ENCODE data around the gene FARS2. TPM values are rescaled to one million over a fixed set of nuclear protein-coding genes. Genes with fewer than 3 reads are reported as not detected.

Gene FARS2
- total RNA-seq, 4 donors from 2014 or later = 16.4 to 26.1 (median 21.4) TPM

GRCh38 chr6:5217356-5217755, 44.0 kb upstream of the FARS2 start:
- peaks cover 0 to 23% (median 2%) of the 10 kb centered on the region in 4 donors for H3K4me1 ChIP-seq

GRCh38 chr6:5219011-5219691, 42.2 kb upstream of the FARS2 start:
- TF ChIP-seq EP300 (IDR thresholded peaks at IDR 0.05) = no peak
- no peak for TF ChIP-seq POLR2A (IDR thresholded peaks at IDR 0.05)
- TF ChIP-seq CTCF (IDR thresholded peaks at IDR 0.05) = no peak
- WGBS, 2 donors = 50 to 54% methylated on average over 5 of the region's 5 CpGs
- peak overlapping the region in 2 of 4 donors; percentile 47 to 50 for H3K27ac ChIP-seq
- no peaks in the 10 kb centered on the region for H3K27me3 ChIP-seq
- no peak overlapping the region for H3K4me3 ChIP-seq
- peaks cover 0 to 20% (median 0%) of the 10 kb centered on the region in 3 donors for H3K36me3 ChIP-seq
- H3K4me1 ChIP-seq = peaks cover 0 to 23% (median 2%) of the 10 kb centered on the region in 4 donors
- no peak for DNase-seq (ENCODE audit: low spot score in 2 of 2)
- H3K9me3 ChIP-seq = no peaks in the 10 kb centered on the region

More at GRCh38 chr6:5217356-5217755, 44.0 kb upstream of the FARS2 start:
- no peak for TF ChIP-seq EP300 (IDR thresholded peaks at IDR 0.05)
- no peak for TF ChIP-seq CTCF (IDR thresholded peaks at IDR 0.05)
- TF ChIP-seq POLR2A (IDR thresholded peaks at IDR 0.05) = no peak
- no peak overlapping the region for H3K27ac ChIP-seq
- no peaks in the 10 kb centered on the region for H3K9me3 ChIP-seq
- H3K36me3 ChIP-seq = peaks cover 0 to 26% (median 0%) of the 10 kb centered on the region in 3 donors
- no peaks in the 10 kb centered on the region for H3K27me3 ChIP-seq
- WGBS, 2 donors = 43 to 50% methylated on average over 2 of the region's 2 CpGs
- DNase-seq (ENCODE audit: low spot score in 2 of 2) = no peak
- no peak overlapping the region for H3K4me3 ChIP-seq

GRCh38 chr6:5220443-5220842, 40.9 kb upstream of the FARS2 start:
- Histone ChIP-seq H3K36me3 (peaks cover 0 to 14% (median 0%) of the 10 kb centered on the region in 3 donors), H3K27ac (no peak overlapping the region), H3K27me3 (no peaks in the 10 kb centered on the region), H3K4me1 (peaks cover 0 to 17% (median 2%) of the 10 kb centered on the region in 4 donors), H3K4me3 (no peak overlapping the region), H3K9me3 (no peaks in the 10 kb centered on the region)
- TF ChIP-seq EP300 (IDR thresholded peaks at IDR 0.05) (no peak), CTCF (IDR thresholded peaks at IDR 0.05) (no peak), POLR2A (IDR thresholded peaks at IDR 0.05) (no peak)
- 90 to 100% methylated on average over 1 of the region's 1 CpG for WGBS, 2 donors
- DNase-seq (ENCODE audit: low spot score in 2 of 2) = no peak

- 90 to 91% methylated on average over 6 of the region's 6 CpGs for WGBS, 2 donors
- H3K4me3 ChIP-seq = no peak overlapping the region
- H3K4me1 ChIP-seq = peaks cover 0 to 17% (median 0%) of the 10 kb centered on the region in 4 donors
- TF ChIP-seq POLR2A (IDR thresholded peaks at IDR 0.05) = no peak
- TF ChIP-seq CTCF (IDR thresholded peaks at IDR 0.05) = no peak
- TF ChIP-seq EP300 (IDR thresholded peaks at IDR 0.05) = no peak
- H3K36me3 ChIP-seq = peaks cover 0 to 5% (median 0%) of the 10 kb centered on the region in 3 donors
- DNase-seq (ENCODE audit: low spot score in 2 of 2) = no peak
- H3K27me3 ChIP-seq = no peaks in the 10 kb centered on the region
- no peak overlapping the region for H3K27ac ChIP-seq
- no peaks in the 10 kb centered on the region for H3K9me3 ChIP-seq
Measured at GRCh38 chr6:5223309-5223708, 38.0 kb upstream of the FARS2 start.

- Histone ChIP-seq H3K9me3 (no peaks in the 10 kb centered on the region), H3K27ac (no peak overlapping the region), H3K4me1 (peaks cover 0 to 12% (median 0%) of the 10 kb centered on the region in 4 donors), H3K4me3 (no peak overlapping the region), H3K27me3 (no peaks in the 10 kb centered on the region), H3K36me3 (no peaks in the 10 kb centered on the region)
- no peak for DNase-seq (ENCODE audit: low spot score in 2 of 2)
- TF ChIP-seq POLR2A (IDR thresholded peaks at IDR 0.05) = no peak
- TF ChIP-seq CTCF (IDR thresholded peaks at IDR 0.05) = no peak
- no peak for TF ChIP-seq EP300 (IDR thresholded peaks at IDR 0.05)
- WGBS, 2 donors = 88% methylated on average over 3 of the region's 3 CpGs
Measured at GRCh38 chr6:5229356-5229755, 32.0 kb upstream of the FARS2 start.
